ENCODE results near the gene C3. TPM values are rescaled to one million over a fixed set of nuclear protein-coding genes. Genes with fewer than 3 reads are reported as not detected.

C3 gene
- total and polyA plus RNA-seq, 2 of the 13 experiments (the other 11 are each of a cell fraction or from before 2014, with no cell fraction given): 1,455 to 6,272 TPM

GRCh38 chr19:6719540-6719861 is 949 bp downstream of the C3 start (continued):
- TF ChIP-seq PAF1 (CRISPR knock-in tag; IDR thresholded peaks at IDR 0.05) (0 out of 2 replicates have a peak, but pooled peaks have one; percentile 89), PRMT3 (CRISPR knock-in tag; IDR thresholded peaks at IDR 0.05; ENCODE audit: borderline replicate concordance, low read depth) (no peak), SATB2 (CRISPR knock-in tag; IDR thresholded peaks at IDR 0.05) (peak; percentile 77; the same call in 1 of the 2 replicates), MED13 (CRISPR knock-in tag; IDR thresholded peaks at IDR 0.05) (no peak), NKX3-1 (CRISPR knock-in tag; IDR thresholded peaks at IDR 0.05) (0 out of 2 replicates have a peak, but pooled peaks have one; percentile 61), SP140L (CRISPR knock-in tag; IDR thresholded peaks at IDR 0.05; ENCODE audit: borderline replicate concordance) (no peak)

GRCh38 chr19:6718741-6719539 is 1.5 kb downstream of the C3 start:
- Histone ChIP-seq H3K9me3 (ENCODE audit: low read length) (no peaks in the 10 kb centered on the region), H2AFZ (ENCODE audit: low read length) (no peak overlapping the region), H3K36me3 (replicated peaks in 1 of 2; ENCODE audit: control insufficient read depth in 1 of 2, insufficient read depth in 2 of 2, low read length in 2 of 2) (peaks cover 18 to 31% of the 10 kb centered on the region in 2 experiments), H3K4me1 (ENCODE audit: insufficient read depth, low read length) (peaks cover 60% of the 10 kb centered on the region), H3K27me3 (ENCODE audit: control insufficient read depth in 1 of 2, insufficient read depth in 2 of 2, low read length in 2 of 2) (peaks cover 0 to 7% of the 10 kb centered on the region in 2 experiments; a peak in 1 of 5 replicates), H3K27ac (ENCODE audit: extremely low read length, insufficient read depth, low read length) (peak overlapping the region; percentile 90), H3K4me3 (replicated peaks in 1 of 3; ENCODE audit: insufficient read depth in 1 of 3, low read depth in 2 of 3, low read length in 3 of 3) (peak overlapping the region; percentile 70 to 100 (median 89)), H3K79me2 (ENCODE audit: insufficient read depth, low read length) (peaks cover 23% of the 10 kb centered on the region), H3K4me2 (ENCODE audit: low read depth, low read length) (peak overlapping the region; percentile 79), H3K9ac (ENCODE audit: insufficient read depth, low read depth, low read length) (peak overlapping the region; percentile 94), H4K20me1 (ENCODE audit: insufficient read depth, low read length) (peaks cover 57% of the 10 kb centered on the region)
- POLR2A ChIA-PET: interaction anchor here (0.9 to 8.0 kb wide), 8 partner anchors 11 to 35 kb away, joined by 3 to 278 read pairs (median 9); partner anchors contain the start of gene GPR108
- CTCF ChIA-PET (ENCODE audit: low intra/inter-chr PET ratio, low total read pairs): no interaction called here
- BruUV-seq (replicated peaks): no TSS peak
- ATAC-seq (peak; percentile 69), FAIRE-seq (peak; percentile 87), DNase-seq (ENCODE audit: low spot score) (peak; percentile 93)
- in situ Hi-C loops (cut with HindIII; ENCODE audit: extremely low pct_ligation_motif_present, low pct_unique_long_range_greater_than_20kb) (no loop called here), intact Hi-C loops (cut with micrococcal nuclease; ENCODE audit: unreplicated experiment) (loop anchor here (2.0 kb wide), 1 partner anchor 144 kb away; no protein-coding TSS in a partner anchor)
- WGBS (ENCODE audit: low lambda C conversion rate): 7% methylated on average over 7 of the region's 21 CpGs
- peak; percentile 82; the same call in 1 of the 2 replicates for TF ChIP-seq PCBP1 (IDR thresholded peaks at IDR 0.05; ENCODE audit: borderline replicate concordance, low read depth, low read length)
- no peak for TF ChIP-seq FIP1L1 (IDR thresholded peaks at IDR 0.05; ENCODE audit: borderline replicate concordance, insufficient read depth, low read depth, low read length)
- TF ChIP-seq TEAD3 (CRISPR knock-in tag; optimal IDR thresholded peaks at IDR 0.05; ENCODE audit: borderline replicate concordance): peak; percentile 51
- TF ChIP-seq CCDC6 (CRISPR knock-in tag; IDR thresholded peaks at IDR 0.05): peak; percentile 86; the same call in 1 of the 2 replicates
- no peak for TF ChIP-seq REL (CRISPR knock-in tag; conservative IDR thresholded peaks at IDR 0.05)
- TF ChIP-seq ATRX (CRISPR knock-in tag; IDR thresholded peaks at IDR 0.05; ENCODE audit: borderline replicate concordance): no peak
- no peak for TF ChIP-seq ZNF17 (CRISPR knock-in tag; IDR thresholded peaks at IDR 0.05)
- TF ChIP-seq ZBTB7A (CRISPR knock-in tag; IDR thresholded peaks at IDR 0.05): no peak
- TF ChIP-seq JUND (CRISPR knock-in tag; IDR thresholded peaks at IDR 0.05): no peak
- no peak for TF ChIP-seq ATF3 (CRISPR knock-in tag; IDR thresholded peaks at IDR 0.05)
- no peak for TF ChIP-seq ZSCAN22 (CRISPR knock-in tag; IDR thresholded peaks at IDR 0.05)
- TF ChIP-seq NCOA1 (CRISPR knock-in tag; IDR thresholded peaks at IDR 0.05): no peak
- TF ChIP-seq PAWR (CRISPR knock-in tag; IDR thresholded peaks at IDR 0.05; ENCODE audit: borderline replicate concordance): no peak
- TF ChIP-seq ZNF629 (CRISPR knock-in tag; conservative IDR thresholded peaks at IDR 0.05): no peak
- TF ChIP-seq ZNF180 (CRISPR knock-in tag; IDR thresholded peaks at IDR 0.05; ENCODE audit: borderline replicate concordance, low read depth): no peak
- no peak for TF ChIP-seq PRMT3 (CRISPR knock-in tag; IDR thresholded peaks at IDR 0.05; ENCODE audit: borderline replicate concordance, low read depth)
- peak; percentile 59; the same call in 1 of the 2 replicates for TF ChIP-seq CBX5 (CRISPR knock-in tag; IDR thresholded peaks at IDR 0.05; ENCODE audit: borderline replicate concordance)
- TF ChIP-seq SNAI1 (CRISPR knock-in tag; IDR thresholded peaks at IDR 0.05; ENCODE audit: borderline replicate concordance): no peak
- TF ChIP-seq FOSL1 (CRISPR knock-in tag; IDR thresholded peaks at IDR 0.05; ENCODE audit: borderline replicate concordance): no peak
- TF ChIP-seq BRCA1 (CRISPR knock-in tag; IDR thresholded peaks at IDR 0.05): no peak
